ENCODE results near the gene GPR39. TPM values are rescaled to one million over a fixed set of nuclear protein-coding genes. Genes with fewer than 3 reads are reported as not detected.

GPR39 gene
- total RNA-seq, 4 donors from 2014 or later: 0.15 TPM; not detected in 3

GRCh38 chr2:132620115-132620514 is 203.5 kb downstream of the GPR39 start:
- Histone ChIP-seq H3K36me3 (no peaks in the 10 kb centered on the region), H3K27ac (no peak overlapping the region), H3K4me1 (no peaks in the 10 kb centered on the region), H3K4me3 (no peak overlapping the region), H3K9me3 (no peaks in the 10 kb centered on the region), H3K27me3 (peaks cover 0 to 4% (median 0%) of the 10 kb centered on the region in 3 donors)
- ATAC-seq (no peak), DNase-seq (no peak)
- TF ChIP-seq POLR2A (IDR thresholded peaks at IDR 0.05) (no peak), CTCF (IDR thresholded peaks at IDR 0.05 in 4 of 5, conservative IDR thresholded peaks at IDR 0.05 in 1 of 5) (no peak)
- intact Hi-C loops (cut with DNase I; ENCODE audit: low total_unique reads): no loop called here
- in situ Hi-C loops (cut with MboI; ENCODE audit: low sequenced_read_pairs in 4 of 4): no loop called here

- in situ Hi-C loops (cut with MboI; ENCODE audit: low sequenced_read_pairs in 4 of 4) (no loop called here), intact Hi-C loops (cut with DNase I; ENCODE audit: low total_unique reads) (no loop called here)
- H3K36me3 ChIP-seq: no peaks in the 10 kb centered on the region
- no peaks in the 10 kb centered on the region for H3K9me3 ChIP-seq
- no peak overlapping the region for H3K4me3 ChIP-seq
- no peak for DNase-seq
- H3K27me3 ChIP-seq: peaks cover 0 to 4% (median 0%) of the 10 kb centered on the region in 3 donors
- no peaks in the 10 kb centered on the region for H3K4me1 ChIP-seq
- no peak for TF ChIP-seq CTCF (IDR thresholded peaks at IDR 0.05 in 4 of 5, conservative IDR thresholded peaks at IDR 0.05 in 1 of 5)
- no peak for TF ChIP-seq POLR2A (IDR thresholded peaks at IDR 0.05)
- ATAC-seq: no peak
- no peak overlapping the region for H3K27ac ChIP-seq
Measured at GRCh38 chr2:132621131-132621875, 204.7 kb downstream of the GPR39 start.

- TF ChIP-seq CTCF (IDR thresholded peaks at IDR 0.05 in 4 of 5, conservative IDR thresholded peaks at IDR 0.05 in 1 of 5) (no peak), POLR2A (IDR thresholded peaks at IDR 0.05) (no peak)
- intact Hi-C loops (cut with DNase I; ENCODE audit: low total_unique reads): no loop called here
- H3K36me3 ChIP-seq: no peaks in the 10 kb centered on the region
- ATAC-seq (no peak), DNase-seq (no peak)
- H3K4me3 ChIP-seq: no peak overlapping the region
- H3K27ac ChIP-seq: no peak overlapping the region
- peaks cover 0 to 4% (median 0%) of the 10 kb centered on the region in 3 donors for H3K27me3 ChIP-seq
- in situ Hi-C loops (cut with MboI; ENCODE audit: low sequenced_read_pairs in 4 of 4): no loop called here
- no peaks in the 10 kb centered on the region for H3K4me1 ChIP-seq
- no peaks in the 10 kb centered on the region for H3K9me3 ChIP-seq
Measured at GRCh38 chr2:132623096-132623839, 206.7 kb downstream of the GPR39 start.

GRCh38 chr2:132627536-132627935 is 210.9 kb downstream of the GPR39 start:
- TF ChIP-seq CTCF (IDR thresholded peaks at IDR 0.05 in 4 of 5, conservative IDR thresholded peaks at IDR 0.05 in 1 of 5) (no peak), POLR2A (IDR thresholded peaks at IDR 0.05) (no peak)
- intact Hi-C loops (cut with DNase I; ENCODE audit: low total_unique reads) (no loop called here), in situ Hi-C loops (cut with MboI; ENCODE audit: low sequenced_read_pairs in 4 of 4) (no loop called here)
- Histone ChIP-seq H3K36me3 (no peaks in the 10 kb centered on the region), H3K9me3 (no peaks in the 10 kb centered on the region), H3K27ac (no peak overlapping the region), H3K4me1 (no peaks in the 10 kb centered on the region), H3K27me3 (no peaks in the 10 kb centered on the region), H3K4me3 (no peak overlapping the region)
- no peak for DNase-seq
- ATAC-seq: no peak

All from gastrocnemius medialis (tissue), 4 donors.